ENCODE results near the gene LRP1B.

The LRP1B gene

GRCh38 chr2:142100139-142100873, 30.5 kb downstream of the LRP1B start:
- no peak for ATAC-seq (ENCODE audit: insufficient read depth, low read depth)
- no peaks in the 10 kb centered on the region for H3K4me1 ChIP-seq (ENCODE audit: insufficient read depth, low read length)
- H3K79me2 ChIP-seq (ENCODE audit: insufficient read depth, low read length) = no peaks in the 10 kb centered on the region
- TF ChIP-seq CTCF (IDR thresholded peaks at IDR 0.05; ENCODE audit: borderline replicate concordance, extremely low read depth, low read length, poor library complexity, severe bottlenecking) (no peak), EZH2 (IDR thresholded peaks at IDR 0.05; ENCODE audit: borderline replicate concordance, low read depth, low read length, severe bottlenecking) (no peak)
- no peak for DNase-seq
- H3K4me3 ChIP-seq (ENCODE audit: low read depth in 1 of 2, low read length in 2 of 2) = no peak overlapping the region
- no peak overlapping the region for H3K4me2 ChIP-seq (ENCODE audit: insufficient read depth, low read length)
- no peak overlapping the region for H3K27ac ChIP-seq (ENCODE audit: low read length)
- no peaks in the 10 kb centered on the region for H3K9me3 ChIP-seq (ENCODE audit: insufficient read depth, low read length, severe bottlenecking)
- no peaks in the 10 kb centered on the region for H3K36me3 ChIP-seq (ENCODE audit: insufficient read depth, low read length)
- no peaks in the 10 kb centered on the region for H4K20me1 ChIP-seq (ENCODE audit: insufficient read depth, low read length)
- H2AFZ ChIP-seq (ENCODE audit: low read depth, low read length) = no peak overlapping the region
- no peaks in the 10 kb centered on the region for H3K27me3 ChIP-seq (ENCODE audit: insufficient read depth, low read length, poor library complexity)
- no peak overlapping the region for H3K9ac ChIP-seq (ENCODE audit: low read depth, low read length)

GRCh38 chr2:142097711-142098110, 33.1 kb downstream of the LRP1B start:
- Histone ChIP-seq H4K20me1 (ENCODE audit: insufficient read depth, low read length) (no peaks in the 10 kb centered on the region), H3K4me1 (ENCODE audit: insufficient read depth, low read length) (no peaks in the 10 kb centered on the region), H3K27me3 (ENCODE audit: insufficient read depth, low read length, poor library complexity) (no peaks in the 10 kb centered on the region), H3K27ac (ENCODE audit: low read length) (no peak overlapping the region), H3K36me3 (ENCODE audit: insufficient read depth, low read length) (no peaks in the 10 kb centered on the region), H3K79me2 (ENCODE audit: insufficient read depth, low read length) (no peaks in the 10 kb centered on the region), H3K9me3 (ENCODE audit: insufficient read depth, low read length, severe bottlenecking) (no peaks in the 10 kb centered on the region), H3K4me3 (ENCODE audit: low read depth in 1 of 2, low read length in 2 of 2) (no peak overlapping the region), H3K4me2 (ENCODE audit: insufficient read depth, low read length) (no peak overlapping the region), H2AFZ (ENCODE audit: low read depth, low read length) (no peak overlapping the region), H3K9ac (ENCODE audit: low read depth, low read length) (no peak overlapping the region)
- TF ChIP-seq EZH2 (IDR thresholded peaks at IDR 0.05; ENCODE audit: borderline replicate concordance, low read depth, low read length, severe bottlenecking) = no peak
- TF ChIP-seq CTCF (IDR thresholded peaks at IDR 0.05; ENCODE audit: borderline replicate concordance, extremely low read depth, low read length, poor library complexity, severe bottlenecking) = no peak
- no peak for DNase-seq
- ATAC-seq (ENCODE audit: insufficient read depth, low read depth) = no peak

GRCh38 chr2:142095647-142096046, 35.2 kb downstream of the LRP1B start:
- H4K20me1 ChIP-seq (ENCODE audit: insufficient read depth, low read length) = no peaks in the 10 kb centered on the region
- TF ChIP-seq CTCF (IDR thresholded peaks at IDR 0.05; ENCODE audit: borderline replicate concordance, extremely low read depth, low read length, poor library complexity, severe bottlenecking) (no peak), EZH2 (IDR thresholded peaks at IDR 0.05; ENCODE audit: borderline replicate concordance, low read depth, low read length, severe bottlenecking) (no peak)
- no peaks in the 10 kb centered on the region for H3K27me3 ChIP-seq (ENCODE audit: insufficient read depth, low read length, poor library complexity)
- H3K9me3 ChIP-seq (ENCODE audit: insufficient read depth, low read length, severe bottlenecking) = no peaks in the 10 kb centered on the region
- DNase-seq (no peak), ATAC-seq (ENCODE audit: insufficient read depth, low read depth) (no peak)
- H3K9ac ChIP-seq (ENCODE audit: low read depth, low read length) = no peak overlapping the region
- no peaks in the 10 kb centered on the region for H3K36me3 ChIP-seq (ENCODE audit: insufficient read depth, low read length)
- H3K4me3 ChIP-seq (ENCODE audit: low read depth in 1 of 2, low read length in 2 of 2) = no peak overlapping the region
- no peaks in the 10 kb centered on the region for H3K79me2 ChIP-seq (ENCODE audit: insufficient read depth, low read length)
- no peak overlapping the region for H3K27ac ChIP-seq (ENCODE audit: low read length)
- H2AFZ ChIP-seq (ENCODE audit: low read depth, low read length) = no peak overlapping the region
- no peak overlapping the region for H3K4me2 ChIP-seq (ENCODE audit: insufficient read depth, low read length)
- no peaks in the 10 kb centered on the region for H3K4me1 ChIP-seq (ENCODE audit: insufficient read depth, low read length)

Data from DND-41 (cell line).